GM21447 (cell line): ENCODE results near the gene PPM1L.

Experiments
- ATAC-seq: cut with Tn5 transposase; IDR thresholded peaks from one replicate; pipeline ENCODE4 v1.9.1; 2021; ENCODE audit not compliant: unreplicated experiment

PPM1L gene

GRCh38 chr3:160921020-160921635, 165.1 kb downstream of the PPM1L start:
- peak; percentile 72 for ATAC-seq

- no peak for ATAC-seq
Observed at GRCh38 chr3:160924776-160925175, 168.7 kb downstream of the PPM1L start.

GRCh38 chr3:160927620-160928019, 171.6 kb downstream of the PPM1L start:
- ATAC-seq: no peak

GRCh38 chr3:160928183-160928726, 172.2 kb downstream of the PPM1L start:
- no peak for ATAC-seq

GRCh38 chr3:160929595-160929994, 173.6 kb downstream of the PPM1L start:
- ATAC-seq: no peak

- no peak for ATAC-seq
Observed at GRCh38 chr3:160931474-160931873, 175.4 kb downstream of the PPM1L start.

GRCh38 chr3:160935413-160936095, 179.5 kb downstream of the PPM1L start:
- no peak for ATAC-seq

- ATAC-seq: peak; percentile 98
Observed at GRCh38 chr3:160941885-160942494, 186.0 kb downstream of the PPM1L start.

GRCh38 chr3:160943996-160944395, 188.0 kb downstream of the PPM1L start:
- ATAC-seq: no peak

- no peak for ATAC-seq
Observed at GRCh38 chr3:160945336-160945735, 189.3 kb downstream of the PPM1L start.

- ATAC-seq: no peak
Observed at GRCh38 chr3:160948273-160948672, 192.2 kb downstream of the PPM1L start.

GRCh38 chr3:160949460-160949859, 193.4 kb downstream of the PPM1L start:
- no peak for ATAC-seq

- ATAC-seq: no peak
Observed at GRCh38 chr3:160950542-160950941, 194.5 kb downstream of the PPM1L start.

- ATAC-seq: no peak
Observed at GRCh38 chr3:160950954-160951353, 194.9 kb downstream of the PPM1L start.

GRCh38 chr3:160951642-160952487, 195.8 kb downstream of the PPM1L start:
- ATAC-seq: no peak

- no peak for ATAC-seq
Observed at GRCh38 chr3:160953686-160954085, 197.7 kb downstream of the PPM1L start.

GRCh38 chr3:160956785-160957184, 200.8 kb downstream of the PPM1L start:
- ATAC-seq: peak; percentile 82

- ATAC-seq: no peak
Observed at GRCh38 chr3:160960568-160960967, 204.5 kb downstream of the PPM1L start.

- no peak for ATAC-seq
Observed at GRCh38 chr3:160963949-160964348, 207.9 kb downstream of the PPM1L start.

- ATAC-seq: no peak
Observed at GRCh38 chr3:160968761-160969160, 212.7 kb downstream of the PPM1L start.
